Midbrain (tissue), 1 donor: ENCODE measurements around the gene HPGDS.
"Not testable (repeated sequence)": the region's sequence is repeated elsewhere in the genome, so short reads cannot be mapped to it uniquely, and the experiment has no call there.

ENCODE experiments used
- DNase-seq: peaks from one replicate; lab custom pipeline; 2025; lab: John Stamatoyannopoulos, UW

HPGDS gene

GRCh38 chr4:94342694-94343093 lies at the start of gene HPGDS:
Gene HPGDS, minus strand, starts transcription at chr4:94342836. Its CDS starts 8,207 bp downstream, at chr4:94334629.
- peak; percentile 12 for DNase-seq

- DNase-seq, result no peak
Observed at GRCh38 chr4:94390804-94391410, 48.3 kb upstream of the HPGDS start.

GRCh38 chr4:94389595-94390267 lies 47.1 kb upstream of the HPGDS start:
- no peak for DNase-seq

GRCh38 chr4:94387965-94388364 lies 45.3 kb upstream of the HPGDS start:
- not testable (repeated sequence) for DNase-seq

GRCh38 chr4:94385452-94385851 lies 42.8 kb upstream of the HPGDS start:
- not testable (repeated sequence) for DNase-seq

GRCh38 chr4:94382891-94383290 lies 40.3 kb upstream of the HPGDS start:
- not testable (repeated sequence) for DNase-seq

GRCh38 chr4:94378047-94378446 lies 35.4 kb upstream of the HPGDS start:
- DNase-seq, result no peak

- DNase-seq, result no peak
Observed at GRCh38 chr4:94377294-94377693, 34.7 kb upstream of the HPGDS start.

GRCh38 chr4:94375364-94375763 lies 32.7 kb upstream of the HPGDS start:
- DNase-seq, result no peak

- no peak for DNase-seq
Observed at GRCh38 chr4:94373752-94374151, 31.1 kb upstream of the HPGDS start.

- DNase-seq, result no peak
Observed at GRCh38 chr4:94372991-94373390, 30.4 kb upstream of the HPGDS start.

GRCh38 chr4:94372228-94372978 lies 29.8 kb upstream of the HPGDS start:
- DNase-seq, result no peak

GRCh38 chr4:94371290-94371689 lies 28.7 kb upstream of the HPGDS start:
- DNase-seq, result no peak

GRCh38 chr4:94370533-94371254 lies 28.1 kb upstream of the HPGDS start:
- no peak for DNase-seq

GRCh38 chr4:94369046-94369445 lies 26.4 kb upstream of the HPGDS start:
- no peak for DNase-seq

GRCh38 chr4:94368459-94368858 lies 25.8 kb upstream of the HPGDS start:
- no peak for DNase-seq

GRCh38 chr4:94365304-94365703 lies 22.7 kb upstream of the HPGDS start:
- DNase-seq, result no peak

GRCh38 chr4:94364527-94364926 lies 21.9 kb upstream of the HPGDS start:
- DNase-seq, result no peak

GRCh38 chr4:94363136-94363655 lies 20.6 kb upstream of the HPGDS start:
- DNase-seq, result no peak

- DNase-seq, result no peak
Observed at GRCh38 chr4:94359838-94360237, 17.2 kb upstream of the HPGDS start.

- DNase-seq, result no peak
Observed at GRCh38 chr4:94359221-94359620, 16.6 kb upstream of the HPGDS start.

- DNase-seq, result no peak
Observed at GRCh38 chr4:94358101-94358500, 15.5 kb upstream of the HPGDS start.
